22Rv1 (cell line): ENCODE measurements around the gene NUFIP1.
A peak's percentile ranks its signal among the peaks of the same experiment; 100 is the strongest.

Experiments used
- H3K27ac ChIP-seq: fragments of 450-650 bp; 2 replicates; pipeline ENCODE4 v1.5.1; 2017
- ZFX ChIP-seq: fragments of 450-650 bp; IDR thresholded peaks from 2 replicates; pipeline ENCODE4 v1.6.1; 2017; ENCODE audit warnings: antibody characterized with exemption, borderline replicate concordance
- TF ChIP-seq, protein P1 (sequence below): fragments of 450-650 bp; IDR thresholded peaks from 2 replicates; pipeline ENCODE4 v1.5.1; 2017; ENCODE audit warnings: mild to moderate bottlenecking

NUFIP1 gene

DNA sequence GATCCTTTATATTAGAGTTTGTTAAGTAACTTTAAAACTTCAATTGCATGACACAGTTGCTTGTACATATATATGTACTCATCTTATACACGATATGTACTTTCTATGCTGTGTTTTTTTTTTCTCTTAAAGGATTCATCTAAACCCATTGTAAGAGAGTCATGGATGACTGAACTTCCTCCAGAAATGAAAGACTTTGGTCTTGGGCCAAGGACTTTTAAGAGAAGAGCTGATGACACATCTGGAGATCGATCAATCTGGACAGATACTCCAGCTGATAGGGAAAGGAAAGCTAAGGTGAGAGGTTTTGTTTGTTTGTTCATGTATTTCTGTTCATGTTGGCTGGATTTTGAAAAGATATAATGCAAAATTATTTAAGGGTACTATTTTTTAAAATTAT lies 26.0 kb upstream of the NUFIP1 start:
- no peak for TF ChIP-seq ZFX
- TF ChIP-seq, protein P1, sequence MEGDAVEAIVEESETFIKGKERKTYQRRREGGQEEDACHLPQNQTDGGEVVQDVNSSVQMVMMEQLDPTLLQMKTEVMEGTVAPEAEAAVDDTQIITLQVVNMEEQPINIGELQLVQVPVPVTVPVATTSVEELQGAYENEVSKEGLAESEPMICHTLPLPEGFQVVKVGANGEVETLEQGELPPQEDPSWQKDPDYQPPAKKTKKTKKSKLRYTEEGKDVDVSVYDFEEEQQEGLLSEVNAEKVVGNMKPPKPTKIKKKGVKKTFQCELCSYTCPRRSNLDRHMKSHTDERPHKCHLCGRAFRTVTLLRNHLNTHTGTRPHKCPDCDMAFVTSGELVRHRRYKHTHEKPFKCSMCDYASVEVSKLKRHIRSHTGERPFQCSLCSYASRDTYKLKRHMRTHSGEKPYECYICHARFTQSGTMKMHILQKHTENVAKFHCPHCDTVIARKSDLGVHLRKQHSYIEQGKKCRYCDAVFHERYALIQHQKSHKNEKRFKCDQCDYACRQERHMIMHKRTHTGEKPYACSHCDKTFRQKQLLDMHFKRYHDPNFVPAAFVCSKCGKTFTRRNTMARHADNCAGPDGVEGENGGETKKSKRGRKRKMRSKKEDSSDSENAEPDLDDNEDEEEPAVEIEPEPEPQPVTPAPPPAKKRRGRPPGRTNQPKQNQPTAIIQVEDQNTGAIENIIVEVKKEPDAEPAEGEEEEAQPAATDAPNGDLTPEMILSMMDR: no peak
- H3K27ac ChIP-seq: no peak overlapping the region

DNA sequence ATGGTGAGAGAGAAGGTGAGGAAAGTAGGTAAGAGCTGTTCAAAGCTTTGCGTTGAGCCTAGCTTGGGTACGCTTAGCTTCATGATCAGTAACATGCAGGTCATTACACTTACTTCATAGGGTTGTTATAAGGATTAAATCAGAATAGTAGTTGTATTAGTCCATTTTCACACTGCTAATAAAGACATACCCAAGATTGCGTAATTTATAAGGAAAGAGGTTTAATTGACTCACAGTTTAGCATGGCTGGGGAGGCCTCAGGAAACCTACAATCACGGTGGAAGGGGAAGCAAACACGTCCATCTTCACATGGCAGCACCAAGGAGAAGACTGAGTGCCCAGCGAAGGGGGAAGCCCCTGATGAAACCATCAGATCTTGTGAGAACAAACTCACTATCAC lies 21.9 kb upstream of the NUFIP1 start:
- no peak overlapping the region for H3K27ac ChIP-seq
- no peak for TF ChIP-seq ZFX
- TF ChIP-seq, protein P1: no peak

DNA sequence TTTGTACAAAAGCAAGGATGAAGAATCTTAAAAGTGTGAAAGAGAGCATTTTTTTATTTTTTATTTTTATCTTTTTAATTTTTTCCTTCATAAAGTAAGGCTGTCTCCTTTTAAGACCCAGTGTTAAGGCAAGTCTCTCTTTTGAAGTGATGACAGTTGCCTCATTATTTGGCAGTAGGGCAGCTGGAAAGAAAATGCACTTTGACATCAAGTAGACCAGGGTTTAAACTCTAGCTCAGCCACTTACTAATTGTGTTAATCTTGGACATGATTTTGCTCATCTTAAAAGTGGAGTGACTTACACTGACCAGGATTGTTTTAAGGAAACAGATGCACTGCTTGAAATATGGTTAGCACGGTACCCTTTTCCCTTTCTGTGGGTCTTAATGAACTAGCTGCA lies 18.6 kb upstream of the NUFIP1 start:
- no peak for TF ChIP-seq ZFX
- TF ChIP-seq, protein P1: no peak
- H3K27ac ChIP-seq: no peak overlapping the region

DNA sequence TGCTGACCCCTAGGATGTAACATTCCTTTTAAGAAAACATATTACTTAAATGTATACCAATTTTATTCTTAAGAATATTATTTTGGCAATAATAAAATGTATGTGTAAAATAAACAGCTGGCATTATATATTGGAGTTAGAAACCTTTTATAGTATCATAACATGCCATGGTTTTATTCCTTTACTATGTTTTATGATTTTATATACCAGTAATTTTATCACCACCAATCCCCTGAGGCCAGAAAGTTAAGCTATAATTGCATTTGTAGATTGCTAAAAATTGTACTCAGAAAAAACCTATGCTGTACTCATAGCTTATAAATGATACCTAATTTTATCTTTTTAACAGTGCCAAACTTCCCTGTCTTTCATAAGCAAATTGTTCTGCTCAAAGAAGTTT lies 18.0 kb upstream of the NUFIP1 start:
- H3K27ac ChIP-seq: no peak overlapping the region
- TF ChIP-seq ZFX: no peak
- TF ChIP-seq, protein P1: no peak

DNA sequence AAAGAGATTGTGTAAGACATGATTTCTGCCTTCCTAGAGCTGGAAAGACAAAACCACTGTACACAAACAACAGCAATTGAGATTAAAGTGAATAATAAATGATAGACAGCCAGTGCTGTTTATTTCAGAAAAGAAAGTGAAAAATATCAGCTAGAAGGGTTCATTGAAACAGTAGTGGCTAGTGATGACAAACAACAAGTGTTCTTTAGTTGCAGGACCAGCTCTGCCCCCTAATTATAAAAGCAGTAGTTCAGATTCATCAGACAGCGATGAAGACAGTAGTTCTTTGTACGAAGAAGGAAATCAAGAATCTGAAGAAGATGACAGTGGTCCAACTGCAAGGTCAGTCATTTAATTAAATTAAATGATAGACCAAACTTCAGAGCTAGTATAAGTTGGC lies 14.8 kb upstream of the NUFIP1 start:
- TF ChIP-seq ZFX: no peak
- TF ChIP-seq, protein P1: no peak
- no peak overlapping the region for H3K27ac ChIP-seq

DNA sequence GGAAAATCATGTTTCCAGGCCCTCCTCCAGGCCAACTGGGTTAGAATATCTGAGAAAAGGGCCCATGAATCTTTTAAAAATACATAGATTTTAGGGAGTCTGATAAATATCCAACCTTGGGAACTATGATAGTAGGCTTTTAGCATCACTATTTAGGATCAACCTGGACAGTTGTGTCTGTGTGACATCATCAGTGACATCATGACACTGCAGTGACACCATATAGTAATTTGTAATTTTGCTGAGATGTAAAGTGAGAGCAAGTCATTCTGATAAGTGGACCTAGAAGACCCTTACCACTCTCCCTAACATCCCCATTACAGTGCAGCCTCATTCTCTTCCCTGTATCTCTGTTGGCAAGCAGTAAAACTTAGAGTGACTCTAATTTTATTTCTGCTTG lies 14.1 kb upstream of the NUFIP1 start:
- TF ChIP-seq ZFX: no peak
- TF ChIP-seq, protein P1: no peak
- H3K27ac ChIP-seq: no peak overlapping the region

DNA sequence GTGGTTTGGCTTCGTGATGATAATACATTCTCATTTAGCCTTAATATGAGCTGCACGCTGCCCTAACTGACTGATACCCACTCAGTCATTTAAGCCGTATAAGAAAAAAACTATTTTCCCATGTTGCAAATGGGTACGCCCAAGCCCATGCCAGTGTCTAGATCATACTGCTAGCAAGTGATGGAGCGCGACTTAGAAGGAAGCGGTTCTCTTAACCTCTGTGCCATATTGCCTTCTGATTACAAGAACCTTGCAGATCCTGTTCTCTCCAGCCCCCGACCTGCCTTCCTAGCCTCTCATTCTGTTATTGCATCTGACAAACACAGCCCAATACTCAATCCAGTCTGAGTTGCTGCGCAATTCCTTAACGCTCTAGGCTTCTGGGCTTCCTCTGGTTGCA lies 670 bp upstream of the NUFIP1 start:
- peak overlapping the region; percentile 68 for H3K27ac ChIP-seq
- no peak for TF ChIP-seq ZFX
- TF ChIP-seq, protein P1: no peak
